NT2/D1 (cell line): Measurements from ENCODE around the gene HARS1.
"Not testable (repeated sequence)": the region's sequence is repeated elsewhere in the genome, so short reads cannot be mapped to it uniquely, and the experiment has no call there.

ENCODE experiments used
- DNase-seq: peaks from one replicate; pipeline ENCODE4 v3.0.0-alpha.2; 2011; ENCODE audit warnings: low read depth, low spot score
- H3K27me3 ChIP-seq: 2 replicates; pipeline ENCODE4 v1.6.0; 2011; ENCODE audit warnings: mild to moderate bottlenecking; ENCODE audit not compliant: insufficient read length, insufficient read depth
- H3K36me3 ChIP-seq: 2 replicates; pipeline ENCODE4 v1.6.1; 2011; ENCODE audit warnings: mild to moderate bottlenecking, low read length, mixed read lengths; ENCODE audit not compliant: insufficient read depth, insufficient read length
- H3K4me1 ChIP-seq: 2 replicates; pipeline ENCODE4 v1.5.1; 2011; ENCODE audit not compliant: insufficient read depth, insufficient read length
- H3K4me3 ChIP-seq: 2 replicates; pipeline ENCODE4 v1.5.1; 2011; ENCODE audit warnings: low read depth; ENCODE audit not compliant: insufficient read length
- H3K9ac ChIP-seq: 2 replicates; pipeline ENCODE4 v1.6.0; 2011; ENCODE audit warnings: low read depth; ENCODE audit not compliant: insufficient read length
- H3K9me3 ChIP-seq: 2 replicates; pipeline ENCODE4 v1.5.1; 2011; ENCODE audit warnings: mild to moderate bottlenecking, low read length; ENCODE audit not compliant: insufficient read depth
- SUZ12 ChIP-seq: IDR thresholded peaks from 2 replicates; pipeline ENCODE4 v1.6.1; 2011; ENCODE audit not compliant: insufficient read length, insufficient read depth; ENCODE audit errors: extremely low read depth
- YY1 ChIP-seq: IDR thresholded peaks from 2 replicates; pipeline ENCODE4 v1.6.1; 2011; ENCODE audit not compliant: insufficient read length, insufficient read depth
- ZNF274 ChIP-seq: IDR thresholded peaks from 2 replicates; pipeline ENCODE4 v1.6.1; 2011; ENCODE audit warnings: mild to moderate bottlenecking, low read depth, low read length

HARS1 gene

GRCh38 chr5:140658870-140659269 is 32.3 kb downstream of the HARS1 start:
- H3K27me3 ChIP-seq: no peaks in the 10 kb centered on the region
- DNase-seq: no peak
- no peak overlapping the region for H3K9ac ChIP-seq
- H3K4me3 ChIP-seq: no peak overlapping the region
- no peaks in the 10 kb centered on the region for H3K9me3 ChIP-seq
- no peaks in the 10 kb centered on the region for H3K4me1 ChIP-seq
- peaks cover 83% of the 10 kb centered on the region for H3K36me3 ChIP-seq
- TF ChIP-seq ZNF274 (no peak), YY1 (no peak), SUZ12 (no peak)

- Histone ChIP-seq H3K36me3 (peaks cover 61% of the 10 kb centered on the region), H3K9ac (peak overlapping the region; percentile 92), H3K27me3 (no peaks in the 10 kb centered on the region), H3K9me3 (no peaks in the 10 kb centered on the region), H3K4me3 (peak overlapping the region; percentile 71), H3K4me1 (no peaks in the 10 kb centered on the region)
- no peak for DNase-seq
- TF ChIP-seq SUZ12 (no peak), ZNF274 (no peak), YY1 (no peak)
Measured at GRCh38 chr5:140647042-140647419, 44.1 kb downstream of the HARS1 start.

- H3K36me3 ChIP-seq: peaks cover 43% of the 10 kb centered on the region
Measured at GRCh38 chr5:140642718-140643117, 48.5 kb downstream of the HARS1 start.

GRCh38 chr5:140641716-140642115 is 49.5 kb downstream of the HARS1 start:
- TF ChIP-seq YY1: no peak
- H3K27me3 ChIP-seq: no peaks in the 10 kb centered on the region
- DNase-seq: no peak
- no peak overlapping the region for H3K9ac ChIP-seq
- peaks cover 43% of the 10 kb centered on the region for H3K36me3 ChIP-seq
- H3K4me1 ChIP-seq: no peaks in the 10 kb centered on the region
- no peak overlapping the region for H3K4me3 ChIP-seq
- no peaks in the 10 kb centered on the region for H3K9me3 ChIP-seq

More at GRCh38 chr5:140642718-140643117, 48.5 kb downstream of the HARS1 start:
- no peak for TF ChIP-seq YY1
- no peak for TF ChIP-seq SUZ12
- TF ChIP-seq ZNF274: no peak
- no peak for DNase-seq
- Histone ChIP-seq H3K9ac (no peak overlapping the region), H3K4me1 (no peaks in the 10 kb centered on the region), H3K4me3 (no peak overlapping the region), H3K27me3 (no peaks in the 10 kb centered on the region), H3K9me3 (no peaks in the 10 kb centered on the region)

- Histone ChIP-seq H3K4me3 (peak within 1 kb of the TSS; percentile 71), H3K4me1 (no peaks in the 10 kb centered on the region), H3K9me3 (no peaks in the 10 kb centered on the region), H3K36me3 (peaks cover 30% of the 10 kb centered on the region), H3K27me3 (no peaks in the 10 kb centered on the region), H3K9ac (peak within 1 kb of the TSS; percentile 88)
- TF ChIP-seq SUZ12 (no peak), ZNF274 (no peak), YY1 (no peak)
- DNase-seq: peak; percentile 76
Measured at GRCh38 chr5:140639148-140639981, 51.8 kb downstream of the HARS1 start, which contains the start of gene TMCO6. Gene TMCO6, plus strand, starts transcription at chr5:140639451. Its CDS starts 77 bp downstream, at chr5:140639528.

- H3K4me3 ChIP-seq, H3K9me3 ChIP-seq, H3K27me3 ChIP-seq, H3K4me1 ChIP-seq, DNase-seq, H3K9ac ChIP-seq: not testable (repeated sequence)
- H3K36me3 ChIP-seq: peaks cover 25% of the 10 kb centered on the region
Measured at GRCh38 chr5:140638898-140639147, 52.3 kb downstream of the HARS1 start.

- Histone ChIP-seq H3K9me3 (no peaks in the 10 kb centered on the region), H3K27me3 (peaks cover 7% of the 10 kb centered on the region), H3K9ac (no peak overlapping the region), H3K4me1 (no peaks in the 10 kb centered on the region), H3K36me3 (peaks cover 13% of the 10 kb centered on the region), H3K4me3 (no peak overlapping the region)
- TF ChIP-seq ZNF274: no peak
- no peak for TF ChIP-seq YY1
- no peak for TF ChIP-seq SUZ12
- no peak for DNase-seq
Measured at GRCh38 chr5:140637371-140638100, 53.6 kb downstream of the HARS1 start.
